Stimulated activated CD4-positive, alpha-beta T cell treated with anti-CD3 and anti-CD28 coated beads, Interleukin-2, amount 100 ng/mL, for 48 hours (primary cell): ENCODE results near the gene CAMKK2.
"Not testable (repeated sequence)": the region's sequence is repeated elsewhere in the genome, so short reads cannot be mapped to it uniquely, and the experiment has no call there.

ENCODE experiments used
- DNase-seq, 2 donors: peaks; one replicate each; pipeline ENCODE4 v3.0.0-alpha.2; 2020

Gene CAMKK2

GRCh38 chr12:121296618-121297434, at the start of gene CAMKK2:
Gene CAMKK2 (minus strand): TSS chr12:121296709. CDS start chr12:121274526, 22,183 bp downstream.
- DNase-seq: peak; percentile 76 to 83

GRCh38 chr12:121345151-121345815, 48.8 kb upstream of the CAMKK2 start:
- no peak for DNase-seq

GRCh38 chr12:121344506-121344905, 48.0 kb upstream of the CAMKK2 start:
- DNase-seq: no peak

DNA sequence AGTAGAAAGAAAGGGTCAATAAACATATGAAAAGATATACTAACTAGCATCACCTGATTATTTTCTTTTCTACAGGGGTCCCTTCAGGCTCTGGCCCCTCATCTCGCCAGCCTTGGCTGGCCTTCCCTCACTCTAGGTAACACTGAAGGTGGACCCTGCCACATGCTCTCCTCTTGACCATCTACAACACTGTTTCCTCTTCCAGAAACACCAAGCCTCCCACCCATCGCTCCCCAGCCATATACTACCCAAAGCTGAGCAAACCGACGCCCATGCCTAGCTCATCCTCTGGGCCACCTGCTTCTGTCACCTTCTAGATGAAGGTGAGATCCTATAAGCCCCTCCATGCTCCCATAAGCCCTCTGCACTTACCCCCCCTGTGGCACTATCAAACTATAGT, 40.9 kb upstream of the CAMKK2 start:
- DNase-seq: no peak

DNA sequence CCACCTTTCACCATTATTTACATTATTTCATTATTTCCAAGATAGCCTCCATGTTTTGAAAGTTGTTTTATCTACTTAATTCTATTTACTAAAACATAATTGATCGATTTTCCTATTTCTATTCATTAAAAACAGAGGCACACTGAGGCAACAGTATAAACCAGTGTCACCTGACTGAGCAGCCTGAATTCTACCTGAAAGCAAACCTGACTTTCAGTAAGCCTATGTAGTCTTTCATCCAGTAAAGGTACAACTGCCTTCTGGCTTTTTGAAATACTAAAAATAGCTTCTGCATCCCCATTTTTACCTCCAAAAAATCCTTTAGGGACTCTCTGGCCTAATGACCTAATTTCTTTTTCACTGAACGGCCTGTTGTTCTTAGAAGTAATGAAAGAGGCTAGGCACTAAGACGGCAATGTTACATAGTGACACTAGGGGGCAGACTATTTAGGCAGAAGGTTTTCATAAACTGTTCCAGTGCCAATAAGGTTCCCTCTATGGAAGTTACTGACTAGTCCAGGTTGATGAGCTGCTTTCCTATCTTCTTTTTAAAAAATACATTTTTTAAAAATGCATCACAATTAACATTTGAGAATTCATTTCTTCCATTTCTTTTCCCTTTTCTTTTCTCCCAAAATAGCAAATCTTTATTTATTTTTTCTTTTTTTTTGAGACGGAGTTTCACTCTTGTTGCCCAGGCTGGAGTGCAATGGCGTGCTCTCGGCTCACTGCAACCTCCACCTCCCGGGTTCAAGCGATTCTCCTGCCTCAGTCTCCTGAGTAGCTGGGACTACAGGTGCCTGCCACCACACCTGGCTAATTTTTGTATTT, 38.2 kb upstream of the CAMKK2 start:
- DNase-seq: no peak

GRCh38 chr12:121333747-121334146, 37.2 kb upstream of the CAMKK2 start:
- DNase-seq: no peak

- DNase-seq: no peak
Measured at GRCh38 chr12:121331248-121331647, 34.7 kb upstream of the CAMKK2 start.

GRCh38 chr12:121330692-121331091, 34.2 kb upstream of the CAMKK2 start:
- no peak for DNase-seq

DNA sequence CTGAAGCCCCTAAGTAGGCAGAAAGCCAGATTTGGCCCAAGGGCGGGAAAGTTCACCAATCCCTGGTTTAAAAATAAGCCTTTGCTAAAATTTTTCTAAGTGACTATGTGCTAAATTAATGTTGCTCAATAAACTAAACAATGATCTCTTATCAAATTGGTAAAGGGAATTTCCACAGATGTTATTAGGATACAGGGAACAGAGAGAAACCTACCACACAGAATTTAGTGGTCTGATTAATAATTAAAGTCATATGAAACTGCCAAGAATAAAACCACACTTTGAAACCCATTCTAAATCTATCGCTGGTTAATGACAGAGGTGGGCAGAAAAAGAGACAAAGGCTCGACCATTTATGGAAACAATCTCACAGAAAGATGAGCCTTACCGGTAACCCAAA, 33.7 kb upstream of the CAMKK2 start:
- DNase-seq: no peak

- DNase-seq: no peak
Measured at GRCh38 chr12:121328620-121329019, 32.1 kb upstream of the CAMKK2 start.

DNA sequence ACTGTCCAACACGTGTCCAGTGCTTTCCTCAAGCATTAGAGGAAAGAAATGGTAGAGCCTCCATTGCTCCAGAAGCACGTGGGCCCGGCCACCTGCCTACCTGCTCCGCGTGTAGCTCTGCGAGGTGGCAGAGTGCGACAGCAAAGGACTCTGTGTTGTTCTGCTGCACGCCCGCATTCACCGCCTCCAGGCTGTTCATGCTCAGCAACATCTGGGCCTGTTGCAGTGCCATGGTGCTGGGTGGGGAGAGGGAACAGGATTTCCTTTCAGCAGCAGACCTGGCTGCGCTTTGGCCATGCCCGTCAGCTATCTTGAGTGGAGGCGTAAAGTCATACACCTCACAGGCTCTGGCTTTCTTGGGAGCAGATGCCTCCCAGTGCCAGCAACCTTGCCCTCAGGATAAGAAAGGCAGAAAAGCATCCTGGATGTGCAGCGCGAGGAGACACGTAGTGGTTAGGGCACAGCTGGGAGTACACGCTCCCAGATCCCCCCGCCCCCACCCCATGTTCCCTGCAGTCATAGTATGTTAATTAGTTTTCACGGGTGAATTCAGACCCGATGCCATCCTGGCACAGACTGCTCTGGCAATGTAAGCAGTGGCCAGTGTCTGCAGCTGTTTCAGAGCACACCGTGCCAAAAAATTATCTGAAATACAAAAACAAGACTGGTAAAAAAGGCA, 30.6 kb upstream of the CAMKK2 start:
- no peak for DNase-seq

DNA sequence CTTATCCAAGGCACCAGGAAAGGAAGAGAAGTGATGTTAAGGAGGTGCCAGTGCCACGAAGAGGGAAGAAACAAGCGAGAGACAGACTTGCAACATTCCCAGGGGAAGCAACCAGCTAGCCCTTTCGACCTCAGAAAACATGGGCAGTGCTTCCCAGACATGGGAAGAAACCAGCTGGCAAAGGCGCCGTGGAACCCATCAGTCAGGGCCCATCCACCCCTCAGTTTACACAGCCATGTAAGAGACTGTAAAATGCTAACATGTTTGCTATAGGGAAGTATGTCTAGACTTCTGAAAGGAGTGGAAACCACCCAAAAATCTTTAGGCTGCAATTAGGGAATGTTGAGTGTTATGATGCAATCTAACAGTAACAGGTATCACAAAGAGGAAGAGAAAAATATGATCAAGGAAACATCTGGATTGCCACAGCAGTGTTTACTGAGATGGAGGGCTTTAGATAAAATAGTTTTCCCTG, 29.4 kb upstream of the CAMKK2 start:
- no peak for DNase-seq

DNA sequence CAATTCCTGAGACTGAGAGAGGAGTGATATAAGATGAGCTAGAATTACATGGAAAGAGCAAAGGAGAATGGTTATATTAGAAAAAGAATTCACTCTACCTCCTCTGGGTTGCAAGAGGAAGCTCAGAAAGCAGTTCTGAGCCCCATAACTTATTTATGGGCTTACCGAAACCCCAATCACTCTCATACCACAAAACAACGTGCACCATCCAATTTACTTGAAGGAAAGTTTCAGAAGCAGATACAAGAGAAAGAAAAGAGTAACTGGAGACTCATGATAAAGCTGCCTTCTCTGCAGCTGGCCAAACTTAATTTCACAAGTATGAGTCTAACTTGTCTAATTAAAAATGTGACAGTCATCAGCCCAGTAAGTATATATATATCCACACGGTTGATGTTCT, 27.4 kb upstream of the CAMKK2 start:
- no peak for DNase-seq

GRCh38 chr12:121318121-121318520, 21.6 kb upstream of the CAMKK2 start:
- no peak for DNase-seq

DNA sequence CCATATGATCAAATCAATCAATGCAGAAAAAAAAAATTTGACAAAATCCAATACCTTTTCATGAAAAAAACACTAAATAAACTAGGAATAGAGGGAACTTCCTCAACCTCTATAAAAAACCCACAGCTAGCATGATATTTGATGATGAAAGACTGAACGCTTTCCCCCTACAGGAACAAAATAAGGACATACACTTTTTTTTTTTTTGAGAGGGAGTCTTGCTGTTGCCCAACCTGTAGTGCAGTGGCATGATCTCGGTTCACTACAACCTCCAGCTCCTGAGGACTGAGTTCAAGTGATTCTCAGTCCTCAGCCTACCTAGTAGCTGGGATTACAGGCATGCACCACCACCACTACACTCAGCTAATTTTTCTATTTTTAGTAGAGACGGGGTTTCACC, 17.9 kb upstream of the CAMKK2 start:
- no peak for DNase-seq

GRCh38 chr12:121310231-121310630, 13.7 kb upstream of the CAMKK2 start:
- DNase-seq: not testable (repeated sequence)

GRCh38 chr12:121307397-121307796, 10.9 kb upstream of the CAMKK2 start:
- not testable (repeated sequence) for DNase-seq

- DNase-seq: no peak
Measured at GRCh38 chr12:121304306-121304705, 7.8 kb upstream of the CAMKK2 start.

- no peak for DNase-seq
Measured at GRCh38 chr12:121301876-121302275, 5.4 kb upstream of the CAMKK2 start.

- no peak for DNase-seq
Measured at GRCh38 chr12:121300083-121300819, 3.7 kb upstream of the CAMKK2 start.

GRCh38 chr12:121299662-121300061, 3.2 kb upstream of the CAMKK2 start:
- no peak for DNase-seq

DNA sequence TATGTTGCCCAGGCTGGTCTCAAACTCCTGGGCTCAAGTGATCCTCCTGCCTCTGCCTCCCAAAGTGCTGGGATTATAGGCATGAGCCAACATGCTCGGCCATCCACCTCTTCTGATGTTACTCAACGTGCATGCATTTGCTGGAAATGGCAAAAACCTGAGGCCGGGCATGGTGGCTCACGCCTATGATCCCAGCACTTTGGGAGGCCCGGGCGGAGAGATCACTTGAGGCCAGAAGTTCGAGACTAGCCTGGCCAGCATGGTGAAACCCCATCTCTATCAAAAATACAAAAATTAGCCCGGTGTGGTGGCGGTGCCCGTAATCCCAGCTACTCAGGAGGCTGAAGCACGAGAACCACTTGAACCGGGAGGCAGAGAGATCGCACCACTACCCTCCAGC, 1.9 kb upstream of the CAMKK2 start:
- DNase-seq: not testable (repeated sequence)
